ENCODE results near the gene KLF3. TPM values are rescaled to one million over a fixed set of nuclear protein-coding genes. Genes with fewer than 3 reads are reported as not detected.

Gene KLF3
- total RNA-seq, 2 donors from 2014 or later = 47.7 to 55.4 TPM

DNA sequence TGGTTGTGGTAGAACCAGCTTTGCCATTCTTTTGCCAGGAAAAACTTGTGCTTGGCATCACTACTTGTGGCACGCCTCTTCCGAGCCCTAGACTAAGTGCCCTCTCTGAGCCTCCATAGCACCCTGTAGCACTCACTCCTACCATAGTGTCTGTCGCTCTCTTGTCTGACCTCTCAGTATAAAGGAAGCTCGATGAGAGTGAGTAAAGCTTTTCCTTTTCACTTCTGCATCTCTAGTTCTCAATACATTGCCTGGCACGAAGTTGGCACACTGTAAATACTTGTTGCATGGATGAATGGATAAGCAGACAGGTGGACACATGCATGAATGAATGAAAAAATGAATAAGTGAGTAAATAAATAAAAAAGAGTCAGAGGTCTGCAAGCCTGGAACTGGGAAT lies 70.4 kb downstream of the KLF3 start:
- TF ChIP-seq POLR2A (IDR thresholded peaks at IDR 0.05) = no peak
- TF ChIP-seq, protein P1, sequence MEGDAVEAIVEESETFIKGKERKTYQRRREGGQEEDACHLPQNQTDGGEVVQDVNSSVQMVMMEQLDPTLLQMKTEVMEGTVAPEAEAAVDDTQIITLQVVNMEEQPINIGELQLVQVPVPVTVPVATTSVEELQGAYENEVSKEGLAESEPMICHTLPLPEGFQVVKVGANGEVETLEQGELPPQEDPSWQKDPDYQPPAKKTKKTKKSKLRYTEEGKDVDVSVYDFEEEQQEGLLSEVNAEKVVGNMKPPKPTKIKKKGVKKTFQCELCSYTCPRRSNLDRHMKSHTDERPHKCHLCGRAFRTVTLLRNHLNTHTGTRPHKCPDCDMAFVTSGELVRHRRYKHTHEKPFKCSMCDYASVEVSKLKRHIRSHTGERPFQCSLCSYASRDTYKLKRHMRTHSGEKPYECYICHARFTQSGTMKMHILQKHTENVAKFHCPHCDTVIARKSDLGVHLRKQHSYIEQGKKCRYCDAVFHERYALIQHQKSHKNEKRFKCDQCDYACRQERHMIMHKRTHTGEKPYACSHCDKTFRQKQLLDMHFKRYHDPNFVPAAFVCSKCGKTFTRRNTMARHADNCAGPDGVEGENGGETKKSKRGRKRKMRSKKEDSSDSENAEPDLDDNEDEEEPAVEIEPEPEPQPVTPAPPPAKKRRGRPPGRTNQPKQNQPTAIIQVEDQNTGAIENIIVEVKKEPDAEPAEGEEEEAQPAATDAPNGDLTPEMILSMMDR (IDR thresholded peaks at IDR 0.05) = no peak
- TF ChIP-seq POLR2AphosphoS5 (IDR thresholded peaks at IDR 0.05) = no peak
- 71% methylated on average over 5 of the region's 5 CpGs for WGBS
- intact Hi-C loops (cut with DNase I) = loop anchor here (5.0 kb wide), 2 partner anchors 62 to 417 kb away; no protein-coding TSS in a partner anchor

GRCh38 chr4:38734911-38735310 lies 70.9 kb downstream of the KLF3 start:
- no peaks in the 10 kb centered on the region for H3K36me3 ChIP-seq
- no peaks in the 10 kb centered on the region for H3K27me3 ChIP-seq (replicated peaks; ENCODE audit: insufficient read depth)
- no peak for DNase-seq (ENCODE audit: low spot score)
- H3K4me1 ChIP-seq (replicated peaks) = no peaks in the 10 kb centered on the region
- no peaks in the 10 kb centered on the region for H3K9me3 ChIP-seq
- intact Hi-C loops (cut with DNase I) = loop anchor here (5.0 kb wide), 2 partner anchors 63 to 418 kb away; no protein-coding TSS in a partner anchor
- H3K4me3 ChIP-seq = no peak overlapping the region
- WGBS = 98% methylated on average over 2 of the region's 2 CpGs
- no peak overlapping the region for H3K27ac ChIP-seq
- TF ChIP-seq POLR2A (IDR thresholded peaks at IDR 0.05) = no peak

More for the DNA sequence above, 70.4 kb downstream of the KLF3 start:
- Histone ChIP-seq H3K27ac (no peak overlapping the region), H3K27me3 (replicated peaks; ENCODE audit: insufficient read depth) (no peaks in the 10 kb centered on the region), H3K4me3 (no peak overlapping the region), H3K36me3 (no peaks in the 10 kb centered on the region), H3K4me1 (replicated peaks) (no peaks in the 10 kb centered on the region), H3K9me3 (no peaks in the 10 kb centered on the region)
- DNase-seq (ENCODE audit: low spot score) = no peak

DNA sequence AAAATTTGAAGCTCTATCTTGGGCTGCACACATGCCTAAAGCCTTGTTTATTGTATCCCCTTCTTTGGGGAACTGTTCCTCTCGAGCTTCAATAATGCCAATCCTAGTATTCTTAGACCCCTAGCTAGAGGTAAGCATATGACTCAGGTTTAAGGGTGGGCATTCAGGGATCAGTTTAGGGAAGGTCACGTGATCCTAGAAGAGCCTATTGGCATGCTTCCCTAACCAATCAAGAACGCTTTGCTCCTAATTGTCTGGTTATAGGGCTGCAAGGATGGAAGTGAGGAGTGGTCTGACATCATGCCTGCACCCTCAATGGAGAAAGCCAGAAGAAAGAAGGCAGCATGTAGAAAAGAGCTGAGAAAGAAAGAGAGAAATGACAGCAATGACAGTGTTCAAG lies 71.9 kb downstream of the KLF3 start:
- DNase-seq (ENCODE audit: low spot score) = no peak
- Histone ChIP-seq H3K36me3 (no peaks in the 10 kb centered on the region), H3K9me3 (no peaks in the 10 kb centered on the region), H3K4me1 (replicated peaks) (no peaks in the 10 kb centered on the region), H3K4me3 (no peak overlapping the region), H3K27me3 (replicated peaks; ENCODE audit: insufficient read depth) (no peaks in the 10 kb centered on the region), H3K27ac (no peak overlapping the region)
- intact Hi-C loops (cut with DNase I) = no loop called here
- 93% methylated on average over 3 of the region's 3 CpGs for WGBS
- no peak for TF ChIP-seq POLR2A (IDR thresholded peaks at IDR 0.05)
- TF ChIP-seq, protein P1 (IDR thresholded peaks at IDR 0.05) = no peak
- no peak for TF ChIP-seq POLR2AphosphoS5 (IDR thresholded peaks at IDR 0.05)

- whole genome bisulfite sequencing = 92% methylated on average over 6 of the region's 6 CpGs
- DNase-seq (ENCODE audit: low spot score) = no peak
Observed at GRCh38 chr4:38738940-38739803, 75.2 kb downstream of the KLF3 start.

GRCh38 chr4:38740303-38740702 lies 76.3 kb downstream of the KLF3 start:
- Histone ChIP-seq H3K9me3 (no peaks in the 10 kb centered on the region), H3K4me3 (no peak overlapping the region), H3K36me3 (no peaks in the 10 kb centered on the region), H3K4me1 (replicated peaks) (no peaks in the 10 kb centered on the region), H3K27ac (no peak overlapping the region), H3K27me3 (replicated peaks; ENCODE audit: insufficient read depth) (no peaks in the 10 kb centered on the region)
- no peak for DNase-seq (ENCODE audit: low spot score)
- intact Hi-C loops (cut with DNase I) = no loop called here
- no peak for TF ChIP-seq POLR2A (IDR thresholded peaks at IDR 0.05)
- TF ChIP-seq POLR2AphosphoS5 (IDR thresholded peaks at IDR 0.05) = no peak
- TF ChIP-seq, protein P1 (IDR thresholded peaks at IDR 0.05) = no peak
- 97% methylated on average over 2 of the region's 2 CpGs for WGBS

More at GRCh38 chr4:38738940-38739803, 75.2 kb downstream of the KLF3 start:
- H3K36me3 ChIP-seq = no peaks in the 10 kb centered on the region
- H3K27me3 ChIP-seq (replicated peaks; ENCODE audit: insufficient read depth) = no peaks in the 10 kb centered on the region
- H3K4me3 ChIP-seq = no peak overlapping the region
- intact Hi-C loops (cut with DNase I) = no loop called here
- no peak overlapping the region for H3K27ac ChIP-seq
- H3K4me1 ChIP-seq (replicated peaks) = no peaks in the 10 kb centered on the region
- no peak for TF ChIP-seq POLR2AphosphoS5 (IDR thresholded peaks at IDR 0.05)
- TF ChIP-seq, protein P1 (IDR thresholded peaks at IDR 0.05) = no peak
- no peak for TF ChIP-seq POLR2A (IDR thresholded peaks at IDR 0.05)
- no peaks in the 10 kb centered on the region for H3K9me3 ChIP-seq
